ENCODE data around the gene CENPE.
A peak's percentile ranks its signal among the peaks of the same experiment; 100 is the strongest.

The CENPE gene

GRCh38 chr4:103123114-103123513, 75.0 kb downstream of the CENPE start:
- DNase-seq (ENCODE audit: low spot score), result no peak

DNA sequence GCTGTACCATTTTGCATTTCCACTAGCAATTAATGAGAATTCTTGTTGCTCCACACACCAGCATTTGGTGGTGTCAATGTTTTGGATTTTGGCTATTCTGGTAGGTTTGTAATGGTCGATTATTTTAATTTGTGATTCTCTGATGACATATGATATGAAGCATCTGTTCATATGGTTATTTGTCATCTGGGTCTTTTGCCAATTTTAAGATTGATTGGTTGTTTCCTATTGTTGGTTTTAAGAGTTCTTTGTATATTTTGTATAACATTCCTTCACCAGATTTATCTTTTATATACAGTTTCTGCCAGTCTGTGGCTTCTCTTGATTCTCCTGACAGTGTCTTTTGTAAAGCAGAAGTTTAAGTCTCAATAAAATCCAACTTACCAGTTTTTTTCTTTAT, 80.0 kb downstream of the CENPE start:
- DNase-seq (ENCODE audit: low spot score), result no peak

- no peak for DNase-seq (ENCODE audit: low spot score)
Measured at GRCh38 chr4:103111598-103111997, 86.5 kb downstream of the CENPE start.

DNA sequence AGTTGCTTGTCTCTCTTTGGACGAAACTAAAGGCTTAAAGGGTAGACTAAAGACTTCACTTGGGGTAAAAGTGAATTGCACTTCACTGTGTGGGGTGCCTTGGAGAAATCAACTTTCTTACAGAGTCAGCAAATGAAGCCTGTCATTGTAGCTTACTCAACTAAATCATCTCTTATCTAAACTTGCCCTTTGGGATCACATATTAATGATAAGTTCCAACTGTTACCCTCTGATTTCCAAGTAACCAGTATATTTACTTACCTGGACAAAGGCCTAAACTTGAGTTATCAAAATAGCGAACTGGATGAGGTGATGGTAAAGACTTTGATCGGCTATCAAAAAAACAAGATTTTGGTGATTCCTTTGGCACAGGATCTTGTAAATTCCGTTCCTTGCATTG, 89.6 kb downstream of the CENPE start:
- no peak for DNase-seq (ENCODE audit: low spot score)

DNA sequence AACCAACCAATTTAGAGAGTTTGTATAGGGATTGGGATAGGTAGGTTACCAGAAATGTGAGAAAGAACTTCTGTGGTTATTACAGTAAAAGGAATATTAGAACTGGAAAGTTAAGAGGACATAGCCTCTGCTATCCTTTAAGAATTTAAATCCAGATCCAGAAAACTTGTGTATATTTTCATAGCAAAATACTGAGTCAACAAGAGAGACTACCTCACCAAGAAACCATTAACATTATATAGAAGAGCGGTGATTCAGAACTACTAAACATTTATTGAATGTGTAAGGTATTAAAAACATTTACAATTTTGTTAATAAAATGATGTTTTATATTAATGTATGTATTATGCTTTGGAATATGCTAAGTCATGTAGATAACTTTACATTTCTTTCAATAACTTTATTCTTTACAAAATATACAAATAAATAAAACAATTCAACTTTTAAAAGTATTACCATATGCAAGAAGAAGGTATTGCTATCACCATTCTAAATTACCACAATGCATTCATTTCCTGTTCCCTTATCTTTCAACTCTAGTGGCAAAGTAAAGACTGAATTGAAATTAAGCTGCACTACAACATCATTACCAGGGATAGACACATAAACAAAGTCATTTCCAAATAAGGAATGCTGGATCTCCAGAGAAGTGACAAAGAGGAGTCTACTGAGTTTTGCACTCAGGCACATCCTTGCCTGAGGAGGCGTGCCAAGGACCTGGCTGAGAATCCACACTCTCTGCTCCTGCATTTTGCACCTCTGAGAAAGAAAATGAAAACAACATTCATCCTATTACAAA, 92.4 kb downstream of the CENPE start:
- no peak for DNase-seq (ENCODE audit: low spot score)

GRCh38 chr4:103104886-103105285, 93.3 kb downstream of the CENPE start:
- no peak for DNase-seq (ENCODE audit: low spot score)

DNA sequence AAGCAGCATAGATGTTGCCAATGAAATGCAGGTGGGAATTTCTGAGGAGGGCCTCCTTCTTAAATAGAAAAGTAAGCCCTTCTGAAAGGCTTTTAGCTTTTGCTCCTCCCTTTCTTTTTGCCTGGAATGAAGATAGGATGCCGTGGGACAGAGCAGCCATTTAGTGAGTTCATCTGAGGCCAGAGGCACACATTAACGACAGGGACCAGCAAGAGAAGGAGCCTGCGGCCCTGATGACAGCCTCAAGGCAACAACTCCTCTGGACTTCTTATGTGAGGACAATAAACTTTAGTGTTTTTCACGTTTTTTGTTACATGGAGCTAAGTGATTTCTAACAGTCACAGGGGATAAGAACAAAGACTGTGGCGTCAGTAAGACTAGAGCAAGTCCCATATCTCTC, 97.5 kb downstream of the CENPE start:
- DNase-seq (ENCODE audit: low spot score), result peak; percentile 18

- DNase-seq (ENCODE audit: low spot score), result peak; percentile 92
Measured at GRCh38 chr4:103099691-103100392, 98.3 kb downstream of the CENPE start, which contains the start of gene BDH2. TSS of gene BDH2 (minus strand) at chr4:103099834. CDS start at chr4:103096254, 3,580 bp downstream.

GRCh38 chr4:103098756-103099440, 99.2 kb downstream of the CENPE start:
- DNase-seq (ENCODE audit: low spot score), result no peak

DNA sequence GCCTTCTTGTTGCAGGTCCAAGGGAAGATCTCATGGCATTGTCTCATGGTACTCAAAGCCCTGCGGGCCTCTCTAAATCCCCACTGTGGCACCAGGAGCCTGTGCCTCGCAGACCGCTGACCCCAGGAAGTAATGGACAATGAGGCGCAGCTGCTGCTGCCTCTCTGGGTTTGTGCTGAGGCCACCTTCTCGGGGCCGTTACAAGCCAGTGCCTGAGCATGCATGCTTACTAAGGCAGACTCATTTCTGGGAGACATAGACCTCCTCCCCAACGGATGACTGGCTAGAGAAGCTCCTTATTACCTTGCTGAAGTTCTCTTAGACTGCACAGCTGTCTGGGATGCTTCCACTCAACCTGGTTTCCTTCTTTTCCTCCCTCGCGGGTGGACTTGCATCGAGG, 99.8 kb downstream of the CENPE start:
- no peak for DNase-seq (ENCODE audit: low spot score)

DNA sequence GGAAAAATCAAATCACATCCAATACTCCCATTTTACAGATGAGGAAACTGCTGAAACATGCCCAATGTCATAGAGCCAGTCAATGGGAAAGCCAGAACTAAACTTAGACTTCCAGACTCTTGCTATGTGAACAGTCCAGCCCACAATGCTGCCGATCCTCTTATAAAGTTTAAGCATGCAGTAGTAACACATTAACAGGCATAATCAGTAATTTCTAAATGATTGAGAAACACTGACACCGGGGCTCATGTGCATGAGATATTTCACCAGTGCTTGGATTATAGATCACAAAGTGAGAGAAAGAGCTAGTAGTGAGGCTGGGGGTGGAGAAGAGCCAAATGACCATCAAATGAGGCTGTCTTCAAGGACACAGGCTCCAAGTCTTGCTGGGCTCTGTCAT, 101.0 kb downstream of the CENPE start:
- no peak for DNase-seq (ENCODE audit: low spot score)

DNA sequence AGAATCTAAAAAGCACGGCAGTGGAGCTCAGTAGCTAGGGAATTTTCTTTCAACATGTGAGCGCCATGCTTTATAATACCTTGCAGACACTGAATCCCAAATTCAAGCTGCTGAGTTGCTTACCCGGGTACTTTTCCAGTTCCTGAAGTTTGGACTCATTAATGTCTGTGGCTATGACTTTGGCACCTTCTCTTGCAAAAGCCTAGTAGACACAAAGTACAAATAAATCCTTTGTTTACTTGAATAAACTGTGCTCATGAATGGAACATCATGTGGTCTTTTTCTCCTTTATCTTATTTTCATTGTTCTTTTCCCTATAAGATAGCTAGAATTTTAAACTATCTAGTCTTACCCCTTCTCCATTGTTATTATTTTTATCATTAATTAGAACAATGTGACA, 103.1 kb downstream of the CENPE start:
- no peak for DNase-seq (ENCODE audit: low spot score)

DNA sequence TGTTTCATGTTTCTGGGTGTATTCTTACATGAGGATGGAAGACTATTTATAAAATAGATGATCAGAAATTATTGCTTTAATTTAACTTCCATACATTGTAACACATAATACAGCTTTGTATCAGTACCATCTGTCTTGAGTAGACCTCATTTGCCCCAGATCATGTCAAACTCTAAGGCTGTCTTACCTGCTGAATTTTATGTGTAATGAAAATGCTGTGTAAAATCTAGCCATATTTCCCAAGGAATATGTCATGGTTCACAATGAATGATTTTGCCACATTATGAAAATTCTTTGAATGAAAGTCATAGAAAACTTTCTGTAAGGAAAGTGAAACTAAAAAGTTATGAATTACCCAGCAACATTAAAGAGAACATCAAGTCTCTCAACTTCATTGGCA, 105.9 kb downstream of the CENPE start:
- DNase-seq (ENCODE audit: low spot score), result no peak

- DNase-seq (ENCODE audit: low spot score), result peak; percentile 80
Measured at GRCh38 chr4:103091601-103092223, 106.4 kb downstream of the CENPE start.

GRCh38 chr4:103089481-103089880, 108.7 kb downstream of the CENPE start:
- no peak for DNase-seq (ENCODE audit: low spot score)

DNA sequence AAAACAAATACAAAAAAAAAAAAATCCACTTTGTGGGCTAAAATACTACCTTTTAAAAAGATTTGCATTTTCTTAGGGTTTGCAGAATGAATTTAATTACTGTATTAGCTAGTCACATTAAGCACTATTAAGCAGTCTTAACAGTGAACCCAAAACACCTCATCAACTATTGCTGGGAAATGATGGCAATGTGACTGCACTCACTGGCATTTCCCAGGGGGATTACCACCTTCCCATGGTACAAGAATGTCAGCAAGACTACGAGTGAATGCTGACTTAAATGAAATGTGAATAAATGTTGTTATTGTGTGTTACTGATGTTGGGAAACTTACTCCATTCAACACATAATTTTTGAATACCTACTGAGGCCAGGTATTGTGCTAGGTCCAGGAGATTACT, 111.6 kb downstream of the CENPE start:
- no peak for DNase-seq (ENCODE audit: low spot score)

DNA sequence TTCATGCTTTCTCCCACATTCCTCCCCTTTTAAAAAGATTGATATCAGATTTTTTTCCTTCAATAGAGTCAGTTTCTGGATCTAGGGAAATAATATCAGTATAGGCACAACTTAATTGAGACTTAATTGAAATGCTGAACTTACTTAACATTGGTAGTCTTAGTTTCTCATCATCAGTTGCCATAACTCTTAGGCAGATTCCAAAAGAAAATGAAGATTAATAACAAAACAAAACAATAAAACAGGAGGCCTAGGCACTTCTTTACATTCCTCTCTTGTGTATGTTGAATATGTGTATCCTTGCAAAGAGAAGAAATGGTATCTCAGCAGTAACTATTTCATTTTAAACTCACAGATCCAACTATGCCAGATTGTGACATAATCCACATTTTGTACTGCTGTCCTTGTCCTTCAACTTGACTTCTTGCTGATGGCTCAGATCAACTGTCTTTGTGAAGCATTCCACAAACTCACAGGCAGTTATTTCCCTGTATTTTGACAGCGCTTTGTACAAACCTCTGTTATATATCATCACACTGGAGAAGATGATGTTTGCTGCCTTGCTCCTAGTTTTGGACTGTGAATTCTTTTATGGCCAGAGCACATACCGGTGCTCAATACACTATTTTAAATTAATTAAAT, 112.5 kb downstream of the CENPE start:
- no peak for DNase-seq (ENCODE audit: low spot score)

DNA sequence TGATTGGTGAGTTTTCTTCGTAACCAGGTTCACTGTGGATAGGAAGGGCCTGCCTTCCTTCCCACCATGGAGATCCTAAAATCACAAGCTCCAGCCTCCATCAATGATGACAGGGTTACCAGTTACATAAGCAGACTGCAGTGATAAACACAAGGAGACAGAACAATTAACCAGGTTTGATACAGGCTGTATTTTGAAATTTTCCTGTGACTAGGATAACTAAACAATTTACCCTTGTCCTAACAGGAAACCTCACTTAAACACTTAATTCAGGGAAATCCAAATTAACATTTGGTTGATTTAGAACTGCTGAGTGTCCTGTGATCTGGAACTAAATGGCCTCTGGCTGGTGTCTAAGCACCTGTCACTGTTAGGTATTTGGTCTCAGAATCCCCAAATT, 118.5 kb downstream of the CENPE start:
- peak; percentile 70 for DNase-seq (ENCODE audit: low spot score)

GRCh38 chr4:103076747-103077347, 121.3 kb downstream of the CENPE start, which contains the start of gene SLC9B2:
TSS of gene SLC9B2 (minus strand) at chr4:103076761. CDS start at chr4:103067550, 9,211 bp downstream.
- peak; percentile 69 for DNase-seq (ENCODE audit: low spot score)

DNA sequence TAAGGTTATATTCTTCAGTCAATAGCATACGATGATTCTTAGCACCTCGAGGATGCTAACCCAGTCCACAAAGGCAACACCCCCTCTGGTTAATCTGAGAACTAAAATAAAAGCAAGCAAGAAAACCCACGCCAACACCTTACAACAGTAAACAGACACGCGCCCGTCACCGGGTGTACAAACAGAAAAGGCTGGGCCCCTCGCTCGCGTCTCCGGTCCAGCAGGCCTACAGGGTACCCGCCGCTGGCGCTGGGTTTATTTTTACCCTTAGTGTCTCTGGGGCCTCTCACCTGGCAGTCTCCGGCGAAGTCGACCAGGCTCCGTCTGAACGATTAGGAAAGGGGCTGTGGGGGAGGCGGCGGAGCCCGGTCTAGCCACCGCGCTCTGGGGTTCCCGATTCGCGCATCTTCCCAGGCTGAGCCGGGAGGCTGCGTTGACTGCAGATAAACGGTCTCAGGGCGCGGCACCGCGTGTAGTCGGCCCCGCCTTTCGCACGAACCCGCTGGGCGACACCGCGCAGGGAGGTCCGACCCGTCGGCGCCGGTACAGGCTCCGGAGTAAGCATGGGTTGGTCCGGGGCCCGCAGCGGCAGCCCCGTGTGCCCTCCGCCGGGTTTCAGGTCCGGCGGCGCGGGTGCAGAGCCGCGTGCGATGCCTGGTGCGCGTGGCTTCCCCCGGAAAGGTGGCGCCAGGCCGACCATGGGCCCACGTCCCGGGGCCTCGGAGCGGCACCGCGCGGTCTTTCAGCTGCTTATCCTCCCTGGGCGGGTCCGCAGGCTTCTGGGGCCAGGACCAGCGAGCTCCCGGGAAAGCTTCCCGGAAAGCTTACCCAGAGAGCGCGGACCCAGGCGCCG, 122.0 kb downstream of the CENPE start:
- DNase-seq (ENCODE audit: low spot score), result peak; percentile 71

Measured in cerebellar cortex (tissue), 1 donor.